ENCODE data around the gene SUZ12. TPM values are rescaled to one million over a fixed set of nuclear protein-coding genes. Genes with fewer than 3 reads are reported as not detected.
"Not testable (repeated sequence)": the region's sequence is repeated elsewhere in the genome, so short reads cannot be mapped to it uniquely, and the experiment has no call there.

SUZ12 gene
- total RNA-seq, 1 donor from 2014 or later = 35.3 TPM

DNA sequence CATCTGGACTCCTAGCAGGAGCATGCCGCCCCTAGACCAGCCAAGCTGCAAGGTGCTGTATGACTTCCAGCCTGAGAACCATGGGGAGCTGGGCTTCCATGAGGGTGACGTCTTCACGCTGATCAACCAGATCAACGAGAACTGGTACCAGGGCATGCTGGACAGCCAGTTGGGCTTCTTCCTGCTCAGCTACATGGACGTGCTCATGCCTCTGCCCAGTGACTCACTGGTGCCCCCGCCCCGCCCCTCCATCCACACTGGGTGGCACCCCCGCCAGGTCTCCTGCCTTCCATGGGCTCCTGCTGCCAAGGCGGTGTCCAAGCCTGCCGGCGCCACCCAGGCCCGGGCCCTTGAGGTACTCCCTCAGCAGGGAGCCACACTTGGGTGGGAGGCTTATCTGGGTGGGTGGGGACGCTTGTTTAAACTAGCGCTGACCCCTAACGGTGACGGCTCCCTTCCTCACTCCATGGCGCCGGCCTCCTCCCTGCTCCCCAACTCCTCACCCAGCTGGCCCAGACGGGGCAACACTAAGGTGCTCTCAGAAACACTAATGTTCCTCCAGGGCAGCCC is 104.6 kb downstream of the SUZ12 start:
- DNase-seq = not testable (repeated sequence)

DNA sequence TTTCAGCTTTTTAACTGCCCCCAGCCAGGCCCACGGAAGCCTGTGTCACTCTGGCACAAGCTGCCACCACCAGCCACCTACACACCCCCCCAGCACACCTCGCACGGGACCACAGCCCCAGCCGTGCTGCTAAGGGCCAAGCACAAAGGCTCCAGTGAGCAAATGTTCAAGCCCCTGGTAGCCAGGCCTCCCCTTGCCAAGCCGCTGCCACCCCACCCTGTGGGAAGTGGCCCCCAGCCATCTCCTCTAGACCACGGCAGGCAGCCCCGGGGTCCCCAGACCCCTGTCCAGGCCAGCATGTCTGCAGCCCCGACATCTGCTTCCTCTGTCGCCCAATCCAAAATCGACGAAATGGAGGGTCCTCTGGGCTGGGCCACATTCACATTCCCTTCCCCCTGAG is 105.5 kb downstream of the SUZ12 start:
- DNase-seq = not testable (repeated sequence)

DNA sequence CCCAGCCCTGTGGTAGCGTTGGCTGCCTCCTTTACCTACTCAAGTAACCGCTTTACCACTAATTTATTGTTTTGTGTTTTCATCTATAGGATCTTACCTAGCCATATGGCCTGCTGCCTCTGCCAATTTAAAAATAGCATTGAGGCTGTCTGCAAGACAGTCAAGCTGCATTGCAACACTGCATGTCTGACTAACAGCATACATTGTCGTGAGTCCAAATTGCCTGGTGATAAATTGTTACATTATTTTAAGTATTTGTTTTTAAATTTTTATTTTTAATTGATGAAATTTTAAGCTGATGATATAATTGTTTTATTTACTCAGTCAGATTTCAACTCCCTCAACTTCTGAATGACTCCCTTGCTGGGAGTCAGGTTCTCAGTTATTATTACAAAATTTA is 108.8 kb downstream of the SUZ12 start:
- DNase-seq = not testable (repeated sequence)

DNA sequence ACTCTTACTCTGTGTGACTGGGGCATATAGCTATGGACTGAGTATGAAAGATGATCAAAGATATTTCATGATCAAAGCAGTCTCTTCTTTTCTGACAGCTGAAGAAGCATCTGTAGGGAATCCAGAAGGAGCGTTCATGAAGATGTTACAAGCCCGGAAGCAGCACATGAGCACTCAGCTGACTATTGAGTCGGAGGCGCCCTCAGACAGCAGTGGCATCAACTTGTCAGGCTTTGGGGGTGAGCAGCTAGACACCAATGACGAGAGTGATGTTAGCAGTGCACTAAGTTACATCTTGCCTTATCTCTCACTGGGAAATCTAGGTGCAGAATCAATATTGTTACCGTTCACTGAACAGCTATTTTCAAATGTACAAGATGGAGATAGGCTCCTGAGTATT is 110.9 kb downstream of the SUZ12 start:
- DNase-seq = not testable (repeated sequence)

Small RNA genes lying within 50 kb of the gene (small RNA-seq; reads per million reads assigned to genes)
- gene AC090616.4 (ENCODE audit: low replicate concordance) (not detected), gene RNA5SP437 (ENCODE audit: low replicate concordance) (not detected)

Other genes starting within 250 kb of the SUZ12 start
- 49.5 TPM for gene COPRS, start 77.8 kb upstream of the SUZ12 start, total RNA-seq
- 39.1 TPM for gene UTP6, start 35.3 kb upstream of the SUZ12 start, total RNA-seq
- gene LRRC37B, start 70.4 kb downstream of the SUZ12 start, total RNA-seq = 10.1 TPM
- 65.8 TPM for gene RHOT1, start 205.5 kb downstream of the SUZ12 start, total RNA-seq